ENCODE data around the gene KEL.

KEL gene

GRCh38 chr7:142961595-142961972, 579 bp downstream of the KEL start:
- DNase-seq: no peak

- no peak for DNase-seq
Observed at GRCh38 chr7:142960955-142961512, 1.1 kb downstream of the KEL start.

GRCh38 chr7:142959202-142959601, 3.0 kb downstream of the KEL start:
- no peak for DNase-seq

GRCh38 chr7:142957723-142958122, 4.4 kb downstream of the KEL start:
- DNase-seq: no peak

GRCh38 chr7:142956951-142957623, 5.1 kb downstream of the KEL start:
- DNase-seq: no peak

GRCh38 chr7:142954680-142955268, 7.4 kb downstream of the KEL start:
- DNase-seq: no peak

- no peak for DNase-seq
Observed at GRCh38 chr7:142950235-142950634, 11.9 kb downstream of the KEL start.

- no peak for DNase-seq
Observed at GRCh38 chr7:142948603-142949002, 13.6 kb downstream of the KEL start.

- no peak for DNase-seq
Observed at GRCh38 chr7:142945001-142945400, 17.2 kb downstream of the KEL start.

GRCh38 chr7:142943706-142944268, 18.4 kb downstream of the KEL start:
- DNase-seq: no peak

- DNase-seq: no peak
Observed at GRCh38 chr7:142942746-142943145, 19.4 kb downstream of the KEL start.

- DNase-seq: no peak
Observed at GRCh38 chr7:142941541-142941940, 20.6 kb downstream of the KEL start.

GRCh38 chr7:142940966-142941535, 21.1 kb downstream of the KEL start:
- no peak for DNase-seq

GRCh38 chr7:142939226-142939910, 22.8 kb downstream of the KEL start, which contains the start of gene LLCFC1:
Gene LLCFC1 (plus strand): TSS chr7:142939484. CDS start chr7:142939622, 138 bp downstream.
- no peak for DNase-seq

GRCh38 chr7:142938611-142939010, 23.6 kb downstream of the KEL start:
- no peak for DNase-seq

- no peak for DNase-seq
Observed at GRCh38 chr7:142935941-142936565, 26.1 kb downstream of the KEL start.

- DNase-seq: no peak
Observed at GRCh38 chr7:142934056-142934455, 28.1 kb downstream of the KEL start.

GRCh38 chr7:142933624-142934023, 28.5 kb downstream of the KEL start, which contains the start of gene TRPV5:
Gene TRPV5 (minus strand): TSS chr7:142933746. CDS start chr7:142933459, 287 bp downstream.
- no peak for DNase-seq

GRCh38 chr7:142933092-142933475, 29.1 kb downstream of the KEL start:
- no peak for DNase-seq

GRCh38 chr7:142932386-142933091, 29.6 kb downstream of the KEL start:
- no peak for DNase-seq

GRCh38 chr7:142930126-142930730, 31.9 kb downstream of the KEL start:
- no peak for DNase-seq

GRCh38 chr7:142927949-142928348, 34.2 kb downstream of the KEL start:
- DNase-seq: no peak
